ENCODE data around the gene ZWILCH.

DNA sequence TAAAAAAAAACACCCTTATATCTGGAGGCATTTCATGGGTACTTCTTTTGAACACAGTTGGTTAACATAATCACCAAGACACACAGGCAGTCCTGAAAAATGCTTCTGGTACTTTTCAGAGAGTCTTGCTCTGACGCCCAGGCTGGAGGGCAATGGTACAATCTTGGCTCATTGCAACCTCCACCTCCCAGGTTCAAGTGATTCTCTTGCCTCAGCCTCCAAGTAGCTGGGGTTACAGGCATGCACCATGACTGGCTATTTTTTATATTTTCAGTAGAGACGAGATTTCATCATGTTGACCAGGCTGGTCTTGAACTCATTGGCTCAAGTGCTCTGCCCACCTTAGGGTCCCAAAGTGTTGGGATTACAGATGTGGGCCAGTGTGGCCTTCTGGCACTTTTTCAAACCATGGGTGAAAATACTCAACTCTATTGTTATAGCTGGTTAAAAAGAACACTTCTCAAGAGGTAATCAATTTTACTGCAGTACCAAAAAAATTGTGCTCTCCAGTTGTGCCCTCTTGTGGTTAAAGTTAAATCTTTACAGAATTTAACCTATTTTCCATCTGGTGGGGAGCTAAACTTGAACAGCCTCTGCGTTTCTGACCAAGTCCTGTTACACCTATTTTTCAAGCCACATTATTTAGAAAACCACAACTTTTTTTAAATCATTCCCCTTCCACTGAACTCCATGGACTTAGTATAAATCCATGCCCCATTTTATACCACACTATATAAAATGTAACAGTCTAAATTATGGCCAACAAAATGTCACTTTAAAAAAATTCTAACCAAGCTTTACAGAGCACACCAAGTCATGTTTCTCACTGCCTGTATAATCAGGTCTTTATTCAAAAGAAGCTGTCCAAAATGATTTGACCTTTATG, 6.4 kb upstream of the ZWILCH start:
- TF ChIP-seq CTCF (IDR thresholded peaks at IDR 0.05) = no peak
- TF ChIP-seq TCF7L2 (IDR thresholded peaks at IDR 0.05; ENCODE audit: low read depth, low read length) = no peak
- TF ChIP-seq SIN3A (IDR thresholded peaks at IDR 0.05; ENCODE audit: borderline replicate concordance, insufficient read depth, low read depth, low read length) = 0 out of 2 replicates have a peak, but pooled peaks have one; percentile 46
- TF ChIP-seq POLR2AphosphoS5 (IDR thresholded peaks at IDR 0.05; ENCODE audit: low read depth, low read length) = peak; percentile 22; the same call in 1 of the 2 replicates
- TF ChIP-seq, protein P1, sequence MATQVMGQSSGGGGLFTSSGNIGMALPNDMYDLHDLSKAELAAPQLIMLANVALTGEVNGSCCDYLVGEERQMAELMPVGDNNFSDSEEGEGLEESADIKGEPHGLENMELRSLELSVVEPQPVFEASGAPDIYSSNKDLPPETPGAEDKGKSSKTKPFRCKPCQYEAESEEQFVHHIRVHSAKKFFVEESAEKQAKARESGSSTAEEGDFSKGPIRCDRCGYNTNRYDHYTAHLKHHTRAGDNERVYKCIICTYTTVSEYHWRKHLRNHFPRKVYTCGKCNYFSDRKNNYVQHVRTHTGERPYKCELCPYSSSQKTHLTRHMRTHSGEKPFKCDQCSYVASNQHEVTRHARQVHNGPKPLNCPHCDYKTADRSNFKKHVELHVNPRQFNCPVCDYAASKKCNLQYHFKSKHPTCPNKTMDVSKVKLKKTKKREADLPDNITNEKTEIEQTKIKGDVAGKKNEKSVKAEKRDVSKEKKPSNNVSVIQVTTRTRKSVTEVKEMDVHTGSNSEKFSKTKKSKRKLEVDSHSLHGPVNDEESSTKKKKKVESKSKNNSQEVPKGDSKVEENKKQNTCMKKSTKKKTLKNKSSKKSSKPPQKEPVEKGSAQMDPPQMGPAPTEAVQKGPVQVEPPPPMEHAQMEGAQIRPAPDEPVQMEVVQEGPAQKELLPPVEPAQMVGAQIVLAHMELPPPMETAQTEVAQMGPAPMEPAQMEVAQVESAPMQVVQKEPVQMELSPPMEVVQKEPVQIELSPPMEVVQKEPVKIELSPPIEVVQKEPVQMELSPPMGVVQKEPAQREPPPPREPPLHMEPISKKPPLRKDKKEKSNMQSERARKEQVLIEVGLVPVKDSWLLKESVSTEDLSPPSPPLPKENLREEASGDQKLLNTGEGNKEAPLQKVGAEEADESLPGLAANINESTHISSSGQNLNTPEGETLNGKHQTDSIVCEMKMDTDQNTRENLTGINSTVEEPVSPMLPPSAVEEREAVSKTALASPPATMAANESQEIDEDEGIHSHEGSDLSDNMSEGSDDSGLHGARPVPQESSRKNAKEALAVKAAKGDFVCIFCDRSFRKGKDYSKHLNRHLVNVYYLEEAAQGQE (IDR thresholded peaks at IDR 0.05; ENCODE audit: insufficient read depth in 1 of 2, low read depth in 2 of 2, low read length in 1 of 2) = no peak
